ENCODE results near the gene STARD13. TPM values are rescaled to one million over a fixed set of nuclear protein-coding genes. Genes with fewer than 3 reads are reported as not detected.
A peak's percentile ranks its signal among the peaks of the same experiment; 100 is the strongest.

The STARD13 gene
- total RNA-seq, 1 donor: 52.2 TPM

DNA sequence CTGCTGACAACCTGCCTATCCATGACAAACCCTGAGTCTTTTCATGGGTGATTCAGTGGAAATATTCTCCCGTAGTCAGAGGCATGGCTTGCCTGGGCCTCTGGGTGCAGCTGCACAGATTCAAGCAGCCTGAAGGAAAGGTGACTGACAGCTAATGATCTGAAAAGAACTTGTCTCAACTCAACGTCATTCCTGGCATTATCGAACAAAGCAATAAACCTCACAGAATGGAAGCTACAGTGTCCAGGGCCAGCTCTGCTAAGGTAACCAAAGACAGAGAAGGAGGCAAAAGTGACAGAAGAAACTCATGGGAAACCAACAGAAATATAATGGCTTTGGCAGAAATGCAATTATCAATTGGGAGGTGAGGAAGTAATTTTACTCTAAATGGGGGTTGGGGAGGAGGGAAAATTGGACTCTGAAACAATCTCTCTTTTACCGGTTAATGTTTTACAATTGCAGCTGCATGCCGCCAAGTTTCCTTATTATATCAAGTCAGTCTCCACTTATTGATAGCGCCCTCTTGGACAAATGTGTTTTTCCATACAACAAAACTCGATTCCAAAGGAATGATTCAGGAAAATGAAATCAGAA is 12.9 kb downstream of the STARD13 start:
- H3K4me3 ChIP-seq (ENCODE audit: low read depth, low read length): no peak overlapping the region
- TF ChIP-seq, protein P1, sequence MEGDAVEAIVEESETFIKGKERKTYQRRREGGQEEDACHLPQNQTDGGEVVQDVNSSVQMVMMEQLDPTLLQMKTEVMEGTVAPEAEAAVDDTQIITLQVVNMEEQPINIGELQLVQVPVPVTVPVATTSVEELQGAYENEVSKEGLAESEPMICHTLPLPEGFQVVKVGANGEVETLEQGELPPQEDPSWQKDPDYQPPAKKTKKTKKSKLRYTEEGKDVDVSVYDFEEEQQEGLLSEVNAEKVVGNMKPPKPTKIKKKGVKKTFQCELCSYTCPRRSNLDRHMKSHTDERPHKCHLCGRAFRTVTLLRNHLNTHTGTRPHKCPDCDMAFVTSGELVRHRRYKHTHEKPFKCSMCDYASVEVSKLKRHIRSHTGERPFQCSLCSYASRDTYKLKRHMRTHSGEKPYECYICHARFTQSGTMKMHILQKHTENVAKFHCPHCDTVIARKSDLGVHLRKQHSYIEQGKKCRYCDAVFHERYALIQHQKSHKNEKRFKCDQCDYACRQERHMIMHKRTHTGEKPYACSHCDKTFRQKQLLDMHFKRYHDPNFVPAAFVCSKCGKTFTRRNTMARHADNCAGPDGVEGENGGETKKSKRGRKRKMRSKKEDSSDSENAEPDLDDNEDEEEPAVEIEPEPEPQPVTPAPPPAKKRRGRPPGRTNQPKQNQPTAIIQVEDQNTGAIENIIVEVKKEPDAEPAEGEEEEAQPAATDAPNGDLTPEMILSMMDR (IDR thresholded peaks at IDR 0.05; ENCODE audit: insufficient read depth, low read depth, low read length): no peak
- no peak for DNase-seq (ENCODE audit: low read depth)

- TF ChIP-seq, protein P1 (IDR thresholded peaks at IDR 0.05; ENCODE audit: insufficient read depth, low read depth, low read length): no peak
- no peak overlapping the region for H3K4me3 ChIP-seq (ENCODE audit: low read depth, low read length)
- peak; percentile 64 for DNase-seq (ENCODE audit: low read depth)
Observed at GRCh38 chr13:33271759-33272158, 13.8 kb downstream of the STARD13 start.

- TF ChIP-seq, protein P1 (IDR thresholded peaks at IDR 0.05; ENCODE audit: insufficient read depth, low read depth, low read length): no peak
- no peak overlapping the region for H3K4me3 ChIP-seq (ENCODE audit: low read depth, low read length)
- peak; percentile 76 for DNase-seq (ENCODE audit: low read depth)
Observed at GRCh38 chr13:33270895-33271538, 14.5 kb downstream of the STARD13 start.

- TF ChIP-seq, protein P1 (IDR thresholded peaks at IDR 0.05; ENCODE audit: insufficient read depth, low read depth, low read length): no peak
- H3K4me3 ChIP-seq (ENCODE audit: low read depth, low read length): no peak overlapping the region
- peak; percentile 74 for DNase-seq (ENCODE audit: low read depth)
Observed at GRCh38 chr13:33265607-33266006, 19.9 kb downstream of the STARD13 start.

DNA sequence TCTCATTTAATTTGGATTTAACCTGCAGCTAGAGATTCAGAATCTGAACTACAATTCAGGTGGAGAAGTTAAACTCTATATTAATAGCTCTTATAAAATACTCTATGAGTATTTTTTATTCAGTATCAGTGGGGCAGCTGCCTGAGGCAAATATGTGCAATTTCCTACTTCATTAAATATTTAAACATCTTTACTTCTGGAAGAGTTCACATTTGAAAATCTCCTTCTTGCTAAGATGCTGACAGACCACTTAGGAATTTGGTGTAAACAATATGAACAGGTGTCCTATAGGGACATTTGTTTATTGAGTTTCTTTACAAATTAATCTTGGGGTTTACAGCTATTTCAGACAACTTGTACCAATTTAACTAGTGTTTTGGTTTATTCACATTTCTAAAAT is 20.4 kb downstream of the STARD13 start:
- no peak for DNase-seq (ENCODE audit: low read depth)
- H3K4me3 ChIP-seq (ENCODE audit: low read depth, low read length): no peak overlapping the region
- TF ChIP-seq, protein P1 (IDR thresholded peaks at IDR 0.05; ENCODE audit: insufficient read depth, low read depth, low read length): no peak

DNA sequence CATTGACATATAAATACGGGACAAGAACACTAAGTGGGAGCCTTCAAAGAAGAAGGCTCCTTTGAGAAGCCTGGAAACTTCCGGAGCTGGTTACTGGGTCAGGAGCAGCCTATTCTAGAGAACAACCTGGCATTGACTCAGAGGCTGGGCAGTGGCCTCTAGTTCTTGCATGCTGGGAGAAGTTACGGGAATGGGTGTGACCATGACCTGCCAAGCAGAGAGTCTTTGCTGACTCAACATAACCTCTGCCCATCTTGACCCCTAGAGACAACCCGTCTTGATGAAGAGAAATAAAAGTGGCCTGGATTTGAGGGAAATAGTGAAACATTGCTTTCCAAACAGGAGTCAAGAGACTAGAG is 21.0 kb downstream of the STARD13 start:
- H3K4me3 ChIP-seq (ENCODE audit: low read depth, low read length): no peak overlapping the region
- TF ChIP-seq, protein P1 (IDR thresholded peaks at IDR 0.05; ENCODE audit: insufficient read depth, low read depth, low read length): no peak
- DNase-seq (ENCODE audit: low read depth): no peak
